HepG2 (cell line): ENCODE results near the gene POLN. TPM values are rescaled to one million over a fixed set of nuclear protein-coding genes. Genes with fewer than 3 reads are reported as not detected.

Experiments
- AGO1 ChIP-seq: fragments of 200-400 bp; formaldehyde crosslinking; IDR thresholded peaks from 2 replicates; pipeline ENCODE4 v1.6.1; 2017; ENCODE audit warnings: mild to moderate bottlenecking, low read depth, low read length, moderate library complexity; ENCODE audit not compliant: poor library complexity, severe bottlenecking
- BCL6 ChIP-seq: IDR thresholded peaks from 2 replicates; pipeline ENCODE4 v1.6.1; 2016; ENCODE audit warnings: missing genetic modification reagents, missing compliant biosample characterization
- CC2D1A ChIP-seq: sonication (generic); formaldehyde crosslinking; IDR thresholded peaks from 2 replicates; pipeline ENCODE4 v1.8.1; 2023; ENCODE audit warnings: mild to moderate bottlenecking, missing genetic modification reagents
- GFI1 ChIP-seq: sonication (generic); formaldehyde crosslinking; IDR thresholded peaks from 2 replicates; pipeline ENCODE4 v1.5.0; 2020; ENCODE audit warnings: missing genetic modification reagents, mild to moderate bottlenecking, borderline replicate concordance
- HDAC6 ChIP-seq: fragments of 200-600 bp; sonication (generic); IDR thresholded peaks from 2 replicates; pipeline ENCODE4 v1.7.0; 2017; ENCODE audit warnings: mild to moderate bottlenecking, antibody characterized with exemption, low read length, low read depth
- HNF4A ChIP-seq: sonication (generic); formaldehyde crosslinking; IDR thresholded peaks from 2 replicates; pipeline ENCODE4 v1.4.0; 2020; ENCODE audit warnings: missing genetic modification reagents
- HNF4G ChIP-seq, 2 experiments: sonication (generic) in 1 of 2; formaldehyde crosslinking in 1 of 2; IDR thresholded peaks; 2 replicates each; pipeline versions ENCODE4 v1.4.0 to v1.6.1; 2011 to 2020; ENCODE audit warnings: borderline replicate concordance in 2 of 2, low read depth in 2 of 2, mild to moderate bottlenecking in 2 of 2, low read length in 1 of 2, missing genetic modification reagents in 1 of 2, moderate library complexity in 1 of 2
- HNRNPL ChIP-seq: fragments of 200-400 bp; formaldehyde crosslinking; IDR thresholded peaks from 2 replicates; pipeline ENCODE4 v1.6.1; 2017; ENCODE audit warnings: mild to moderate bottlenecking, low read depth, low read length
- MIER3 ChIP-seq: IDR thresholded peaks from 2 replicates; pipeline ENCODE4 v1.6.1; 2016; ENCODE audit warnings: missing compliant biosample characterization, borderline replicate concordance
- NR2F6 ChIP-seq, 2 experiments: IDR thresholded peaks; 2 replicates each; pipeline ENCODE4 v1.6.1; 2016; ENCODE audit warnings: antibody characterized with exemption in 1 of 2, mild to moderate bottlenecking in 1 of 2
- POLR2AphosphoS5 ChIP-seq: IDR thresholded peaks from 2 replicates; pipeline ENCODE4 v1.6.1; 2012; ENCODE audit warnings: low read depth, low read length
- RAD51 ChIP-seq: fragments of 450-650 bp; IDR thresholded peaks from 2 replicates; pipeline ENCODE4 v1.6.1; 2016; ENCODE audit warnings: borderline replicate concordance
- SRSF1 ChIP-seq: fragments of 200-400 bp; formaldehyde crosslinking; optimal IDR thresholded peaks from 2 replicates; pipeline ENCODE3; 2017; ENCODE audit warnings: mild to moderate bottlenecking, low read depth, low read length, moderate library complexity
- SRY ChIP-seq: sonication (generic); formaldehyde crosslinking; IDR thresholded peaks from 2 replicates; pipeline ENCODE4 v1.8.0; 2022; ENCODE audit warnings: mild to moderate bottlenecking, missing genetic modification reagents
- TCF7L2 ChIP-seq: IDR thresholded peaks from 2 replicates; pipeline ENCODE4 v1.6.1; 2011; ENCODE audit warnings: mild to moderate bottlenecking, low read depth, low read length, moderate library complexity
- TFDP1 ChIP-seq: IDR thresholded peaks from 2 replicates; pipeline ENCODE4 v1.6.1; 2016; ENCODE audit warnings: missing compliant biosample characterization, missing genetic modification reagents, borderline replicate concordance
- THAP7 ChIP-seq: sonication (generic); formaldehyde crosslinking; IDR thresholded peaks from 2 replicates; pipeline ENCODE4 v1.8.1; 2023; ENCODE audit warnings: mild to moderate bottlenecking, missing genetic modification reagents
- ZNF10 ChIP-seq: sonication (generic); formaldehyde crosslinking; IDR thresholded peaks from 2 replicates; pipeline ENCODE4 v1.4.0; 2020; ENCODE audit warnings: mild to moderate bottlenecking, low read depth, missing genetic modification reagents, borderline replicate concordance
- ZNF136 ChIP-seq: sonication (generic); formaldehyde crosslinking; IDR thresholded peaks from 2 replicates; pipeline ENCODE4 v1.8.1; 2022; ENCODE audit warnings: low read depth, mild to moderate bottlenecking, moderate library complexity, missing genetic modification reagents
- polyA plus RNA-seq, 8 experiments: library from polyadenylated mRNA; depleted of rRNA in 3 of 8; stranded (reverse) in 7 of 8; unstranded in 1 of 8; fragments of >200 nt; fragmentation: Illumina TruSeq in 4 of 8; extraction: Trizol in 4 of 8; gene quantifications; 2 replicates each; pipeline versions ENCODE4 v1.2.1 to v1.2.3, GENCODE V29; 2011 to 2016; ENCODE audit warnings: low read depth in 4 of 8, missing spikeins in 1 of 8, mixed read lengths in 1 of 8; ENCODE audit not compliant: insufficient read depth in 1 of 8
- total RNA-seq, 5 experiments: library from RNA; depleted of rRNA; stranded (reverse); fragments of >200 nt; fragmentation: Illumina TruSeq; extraction: Trizol; gene quantifications; 2 replicates each; pipeline ENCODE4 v1.2.3, GENCODE V29; 2016; ENCODE audit warnings: low read depth in 1 of 5
- TF ChIP-seq, protein P1 (sequence below): fragments of 450-650 bp; IDR thresholded peaks from 2 replicates; pipeline ENCODE4 v1.6.1; 2017; ENCODE audit warnings: mild to moderate bottlenecking
- TF ChIP-seq, protein P2 (sequence below): sonication (generic); formaldehyde crosslinking; IDR thresholded peaks from 2 replicates; pipeline ENCODE4 v1.4.0; 2020; ENCODE audit warnings: mild to moderate bottlenecking, missing genetic modification reagents
- TF ChIP-seq, protein P3 (sequence below): sonication (generic); formaldehyde crosslinking; IDR thresholded peaks from 2 replicates; pipeline ENCODE4 v1.4.0; 2020; ENCODE audit warnings: missing genetic modification reagents

The POLN gene
- total and polyA plus RNA-seq, 2 of the 13 experiments (the other 11 are each of a cell fraction or from before 2014, with no cell fraction given), result 0.93 to 1.5 TPM

- TF ChIP-seq CC2D1A (CRISPR knock-in tag) (no peak), SRSF1 (no peak), ZNF136 (CRISPR knock-in tag) (no peak), HNRNPL (no peak), POLR2AphosphoS5 (no peak), MIER3 (no peak), RAD51 (no peak), THAP7 (no peak), BCL6 (peak; percentile 48), NR2F6 (IDR thresholded peaks at IDR 0.05) (no peak), NR2F6 (CRISPR knock-in tag; IDR thresholded peaks at IDR 0.05) (0 out of 2 replicates have a peak, but pooled peaks have one; percentile 23), HDAC6 (no peak), SRY (CRISPR knock-in tag) (no peak), GFI1 (0 out of 2 replicates have a peak, but pooled peaks have one; percentile 48), HNF4A (CRISPR knock-in tag) (peak; percentile 46), TFDP1 (CRISPR knock-in tag) (no peak), HNF4G (IDR thresholded peaks at IDR 0.05; ENCODE audit: borderline replicate concordance, low read depth, low read length) (peak; percentile 45; the same call in 1 of the 2 replicates), HNF4G (CRISPR knock-in tag; IDR thresholded peaks at IDR 0.05; ENCODE audit: borderline replicate concordance, low read depth) (no peak), ZNF10 (CRISPR knock-in tag) (no peak), TCF7L2 (no peak), AGO1 (no peak)
- TF ChIP-seq, protein P1, sequence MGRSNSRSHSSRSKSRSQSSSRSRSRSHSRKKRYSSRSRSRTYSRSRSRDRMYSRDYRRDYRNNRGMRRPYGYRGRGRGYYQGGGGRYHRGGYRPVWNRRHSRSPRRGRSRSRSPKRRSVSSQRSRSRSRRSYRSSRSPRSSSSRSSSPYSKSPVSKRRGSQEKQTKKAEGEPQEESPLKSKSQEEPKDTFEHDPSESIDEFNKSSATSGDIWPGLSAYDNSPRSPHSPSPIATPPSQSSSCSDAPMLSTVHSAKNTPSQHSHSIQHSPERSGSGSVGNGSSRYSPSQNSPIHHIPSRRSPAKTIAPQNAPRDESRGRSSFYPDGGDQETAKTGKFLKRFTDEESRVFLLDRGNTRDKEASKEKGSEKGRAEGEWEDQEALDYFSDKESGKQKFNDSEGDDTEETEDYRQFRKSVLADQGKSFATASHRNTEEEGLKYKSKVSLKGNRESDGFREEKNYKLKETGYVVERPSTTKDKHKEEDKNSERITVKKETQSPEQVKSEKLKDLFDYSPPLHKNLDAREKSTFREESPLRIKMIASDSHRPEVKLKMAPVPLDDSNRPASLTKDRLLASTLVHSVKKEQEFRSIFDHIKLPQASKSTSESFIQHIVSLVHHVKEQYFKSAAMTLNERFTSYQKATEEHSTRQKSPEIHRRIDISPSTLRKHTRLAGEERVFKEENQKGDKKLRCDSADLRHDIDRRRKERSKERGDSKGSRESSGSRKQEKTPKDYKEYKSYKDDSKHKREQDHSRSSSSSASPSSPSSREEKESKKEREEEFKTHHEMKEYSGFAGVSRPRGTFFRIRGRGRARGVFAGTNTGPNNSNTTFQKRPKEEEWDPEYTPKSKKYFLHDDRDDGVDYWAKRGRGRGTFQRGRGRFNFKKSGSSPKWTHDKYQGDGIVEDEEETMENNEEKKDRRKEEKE, result no peak
- TF ChIP-seq, protein P2, sequence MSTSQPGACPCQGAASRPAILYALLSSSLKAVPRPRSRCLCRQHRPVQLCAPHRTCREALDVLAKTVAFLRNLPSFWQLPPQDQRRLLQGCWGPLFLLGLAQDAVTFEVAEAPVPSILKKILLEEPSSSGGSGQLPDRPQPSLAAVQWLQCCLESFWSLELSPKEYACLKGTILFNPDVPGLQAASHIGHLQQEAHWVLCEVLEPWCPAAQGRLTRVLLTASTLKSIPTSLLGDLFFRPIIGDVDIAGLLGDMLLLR (CRISPR knock-in tag), result no peak
- TF ChIP-seq, protein P3, sequence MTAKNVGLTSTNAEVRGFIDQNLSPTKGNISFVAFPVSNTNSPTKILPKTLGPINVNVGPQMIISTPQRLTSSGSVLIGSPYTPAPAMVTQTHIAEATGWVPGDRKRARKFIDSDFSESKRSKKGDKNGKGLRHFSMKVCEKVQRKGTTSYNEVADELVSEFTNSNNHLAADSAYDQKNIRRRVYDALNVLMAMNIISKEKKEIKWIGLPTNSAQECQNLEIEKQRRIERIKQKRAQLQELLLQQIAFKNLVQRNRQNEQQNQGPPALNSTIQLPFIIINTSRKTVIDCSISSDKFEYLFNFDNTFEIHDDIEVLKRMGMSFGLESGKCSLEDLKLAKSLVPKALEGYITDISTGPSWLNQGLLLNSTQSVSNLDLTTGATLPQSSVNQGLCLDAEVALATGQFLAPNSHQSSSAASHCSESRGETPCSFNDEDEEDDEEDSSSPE (CRISPR knock-in tag), result no peak
- TF ChIP-seq, all 625 proteins: peak for 14
Measured at GRCh38 chr4:2089222-2089621, 152.7 kb downstream of the POLN start (continued).
